Measurements from ENCODE around the gene RBM38. TPM values are rescaled to one million over a fixed set of nuclear protein-coding genes. Genes with fewer than 3 reads are reported as not detected.

Gene RBM38
- total RNA-seq (2022; extraction: Qiagen RNA extraction): 26.3 to 34.8 TPM (median 34.4 TPM) in 5 replicates

GRCh38 chr20:57390604-57391438, at the start of gene RBM38:
Gene RBM38, plus strand, starts transcription at chr20:57391396. Its CDS starts 186 bp downstream, at chr20:57391582.

GRCh38 chr20:57351042-57351783, 40.0 kb upstream of the RBM38 start, which contains the start of gene RAE1:
Gene RAE1, plus strand, starts transcription at chr20:57351255. Its CDS starts 2,784 bp downstream, at chr20:57354039.

Other genes starting within 250 kb of the RBM38 start
- gene BMP7, start 124.8 kb upstream of the RBM38 start, total RNA-seq (2022; extraction: Qiagen RNA extraction): 0.38 to 1.1 TPM (median 0.53 TPM) in 5 replicates
- not detected in 5 replicates for gene SPO11, start 61.6 kb upstream of the RBM38 start, total RNA-seq (2022; extraction: Qiagen RNA extraction)
- 58.4 to 70.0 TPM (median 60.4 TPM) in 5 replicates for gene RAE1, start 40.1 kb upstream of the RBM38 start, total RNA-seq (2022; extraction: Qiagen RNA extraction)
- gene CTCFL, start 133.7 kb downstream of the RBM38 start, total RNA-seq (2022; extraction: Qiagen RNA extraction): 0.02 TPM in 1 of 5 replicates, not detected in the others
- gene PCK1, start 169.7 kb downstream of the RBM38 start, total RNA-seq (2022; extraction: Qiagen RNA extraction): 0.03 to 0.17 TPM (median 0.06 TPM) in 5 replicates
- not detected in 5 replicates for gene ZBP1, start 229.0 kb downstream of the RBM38 start, total RNA-seq (2022; extraction: Qiagen RNA extraction)

Data from A549 treated with Hydrocortisone at 1 μM for 4 hours (cell line).